NCI-H82 (cell line): Measurements from ENCODE around the gene QRICH2.
"Not testable (repeated sequence)": the region's sequence is repeated elsewhere in the genome, so short reads cannot be mapped to it uniquely, and the experiment has no call there.

Experiments used
- DNase-seq: peaks from one replicate; lab custom pipeline; 2025; lab: John Stamatoyannopoulos, UW

QRICH2 gene

DNA sequence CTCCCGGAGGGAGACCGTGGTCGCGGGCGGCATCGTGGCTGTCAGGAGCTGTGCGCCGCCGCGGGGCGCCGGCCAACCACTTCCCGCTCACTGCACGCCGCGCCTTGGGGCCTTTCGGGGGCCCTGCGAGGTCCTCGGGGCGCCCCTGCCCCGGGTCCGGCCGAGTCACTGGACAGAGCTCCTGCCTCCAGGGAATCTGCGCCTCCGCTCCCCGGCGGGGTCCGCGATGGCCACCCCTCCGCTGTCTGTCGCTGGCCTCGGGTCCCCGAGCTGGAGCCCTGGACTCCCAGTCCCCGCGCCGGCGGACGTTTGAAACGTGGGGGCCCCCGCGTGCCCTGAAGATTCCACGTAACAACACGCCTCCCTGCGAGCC is at the start of gene QRICH2:
Gene QRICH2 (minus strand): TSS at position 311 of the 373 bp plus-strand sequence. CDS start 278 bp downstream, at position 33.
- no peak for DNase-seq

GRCh38 chr17:76357597-76358158 is 49.6 kb upstream of the QRICH2 start:
- no peak for DNase-seq

- no peak for DNase-seq
Observed at GRCh38 chr17:76356803-76357456, 48.9 kb upstream of the QRICH2 start.

- DNase-seq: peak; percentile 17
Observed at GRCh38 chr17:76354747-76355310, 46.8 kb upstream of the QRICH2 start.

GRCh38 chr17:76354317-76354729 is 46.2 kb upstream of the QRICH2 start:
- DNase-seq: no peak

DNA sequence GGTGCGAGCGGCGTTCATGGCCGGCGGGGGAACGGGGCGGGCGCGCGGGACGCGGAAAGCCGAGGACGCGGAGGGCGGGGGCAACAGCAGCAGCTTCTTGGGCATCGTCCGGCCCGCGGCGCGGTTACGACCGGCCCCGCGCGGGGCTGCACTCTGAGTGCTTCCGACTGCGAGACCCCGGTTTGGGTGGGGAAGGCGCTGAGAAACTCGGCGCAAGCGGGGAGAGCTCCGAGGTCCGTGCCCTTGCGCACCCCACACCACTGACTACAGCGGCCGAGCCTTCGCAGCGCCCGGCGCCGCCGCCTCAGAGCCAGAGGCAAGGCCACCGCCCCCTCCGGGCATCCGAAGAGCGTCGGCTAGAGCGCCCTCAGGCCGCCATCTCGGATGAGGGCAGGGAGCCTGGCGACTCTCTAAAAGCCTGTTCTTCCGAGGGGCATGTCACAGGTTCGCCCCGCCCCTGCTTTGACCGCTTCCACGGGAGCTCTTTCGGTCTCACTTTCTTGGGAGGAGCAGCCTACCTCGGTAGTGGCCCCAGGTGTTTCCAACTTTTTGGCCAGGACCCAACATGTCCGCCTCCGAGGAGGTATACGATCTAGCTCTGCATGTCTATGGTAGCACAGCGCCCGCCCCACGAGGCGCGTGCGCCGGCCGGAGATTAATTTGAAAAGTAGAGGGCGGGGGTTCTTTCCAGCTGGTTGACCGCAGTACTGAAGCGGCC is 45.7 kb upstream of the QRICH2 start, which contains the start of gene PRPSAP1:
Gene PRPSAP1 (minus strand): TSS at position 318 of the 718 bp plus-strand sequence. CDS start 213 bp downstream, at position 105.
- peak; percentile 95 for DNase-seq

GRCh38 chr17:76353004-76353598 is 45.0 kb upstream of the QRICH2 start:
- DNase-seq: peak; percentile 48

- no peak for DNase-seq
Observed at GRCh38 chr17:76351526-76352071, 43.5 kb upstream of the QRICH2 start.

GRCh38 chr17:76350463-76350862 is 42.4 kb upstream of the QRICH2 start:
- DNase-seq: no peak

DNA sequence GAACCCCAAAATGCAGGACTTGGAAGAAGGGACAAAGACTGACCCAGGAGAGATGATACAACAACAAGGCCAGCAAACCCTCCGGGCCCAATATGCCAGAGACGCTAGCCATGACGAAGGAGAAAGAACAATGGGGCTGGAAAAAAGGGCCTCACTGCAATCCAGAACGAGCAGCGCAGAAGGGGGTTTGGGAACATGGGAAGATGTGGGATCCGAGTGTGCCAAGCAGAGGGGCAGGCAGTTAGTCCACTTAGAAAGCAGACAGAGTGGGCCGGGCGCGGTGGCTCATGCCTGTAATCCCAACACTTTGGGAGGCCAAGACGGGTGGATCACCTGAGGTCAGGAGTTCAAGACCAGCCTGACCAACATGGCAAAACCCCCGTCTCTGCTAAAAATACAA is 38.9 kb upstream of the QRICH2 start:
- DNase-seq: not testable (repeated sequence)

GRCh38 chr17:76345377-76345974 is 37.4 kb upstream of the QRICH2 start:
- DNase-seq: no peak

- no peak for DNase-seq
Observed at GRCh38 chr17:76343106-76343505, 35.0 kb upstream of the QRICH2 start.

GRCh38 chr17:76341301-76341700 is 33.2 kb upstream of the QRICH2 start:
- no peak for DNase-seq

GRCh38 chr17:76337413-76337777 is 29.3 kb upstream of the QRICH2 start:
- DNase-seq: no peak

DNA sequence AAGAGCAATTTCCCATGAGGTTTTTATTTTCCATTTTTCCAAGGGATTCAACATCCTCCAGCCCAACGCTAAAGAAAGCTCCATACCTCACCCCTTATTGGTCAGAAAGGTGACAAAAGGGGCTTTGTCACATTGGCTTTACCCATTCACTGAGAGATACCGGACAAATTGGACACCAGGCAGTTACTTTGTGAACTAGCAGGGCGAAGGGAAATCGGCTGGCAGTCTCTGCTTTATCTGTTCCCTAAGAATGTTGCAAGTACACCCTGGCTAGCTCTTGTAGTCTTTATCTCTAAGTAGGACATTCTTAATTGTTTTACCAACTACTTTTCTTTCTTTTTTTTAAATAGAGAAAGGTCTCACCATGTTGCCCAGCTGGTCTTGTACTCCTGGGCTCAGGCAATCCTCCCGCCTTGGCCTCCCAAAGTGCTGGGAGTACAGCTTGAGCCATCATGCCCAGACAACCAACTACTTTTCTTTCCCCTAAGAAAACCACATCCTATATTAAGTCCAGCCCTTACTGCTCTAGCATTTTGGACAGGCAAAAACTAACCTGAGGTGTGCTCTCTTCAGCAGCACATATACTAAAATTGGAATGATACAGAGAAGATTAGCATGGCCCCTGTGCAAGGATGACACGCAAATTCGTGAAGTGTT is 28.8 kb upstream of the QRICH2 start:
- no peak for DNase-seq

DNA sequence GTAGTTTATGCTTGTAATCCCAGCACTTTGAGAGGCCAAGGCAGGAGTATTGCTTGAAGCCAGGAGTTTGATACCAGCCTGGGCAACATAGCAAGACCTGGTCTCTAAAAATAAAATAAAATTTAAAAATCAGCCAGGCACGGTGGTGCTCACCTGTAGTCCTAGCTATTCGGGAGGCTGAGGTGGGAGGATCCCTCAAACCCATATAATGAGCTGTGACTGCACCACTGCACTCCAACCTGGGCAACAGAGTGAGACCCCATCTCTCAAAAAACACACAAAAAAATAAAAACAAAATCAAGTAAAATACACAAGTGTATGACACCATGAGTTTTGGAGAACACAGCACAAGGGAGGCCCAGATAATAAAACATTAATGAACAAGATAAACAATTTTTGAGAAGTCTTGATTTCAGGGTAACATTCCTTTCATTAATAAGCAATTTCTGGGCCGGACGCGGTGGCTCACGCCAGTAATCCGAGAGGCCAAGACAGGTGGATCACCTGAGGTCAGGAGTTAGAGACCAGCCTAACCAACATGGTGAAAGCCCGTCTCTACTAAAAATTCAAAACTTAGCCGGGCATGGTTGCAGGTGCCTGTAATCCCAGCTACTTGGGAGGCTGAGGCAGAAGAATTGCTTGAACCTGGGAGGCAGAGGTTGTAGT is 27.8 kb upstream of the QRICH2 start:
- no peak for DNase-seq

GRCh38 chr17:76333673-76334505 is 25.8 kb upstream of the QRICH2 start:
- no peak for DNase-seq

GRCh38 chr17:76331083-76331482 is 23.0 kb upstream of the QRICH2 start:
- no peak for DNase-seq

GRCh38 chr17:76329664-76330063 is 21.6 kb upstream of the QRICH2 start:
- no peak for DNase-seq

GRCh38 chr17:76327696-76328095 is 19.6 kb upstream of the QRICH2 start:
- no peak for DNase-seq
